ENCODE measurements around the gene ST6GAL1. TPM values are rescaled to one million over a fixed set of nuclear protein-coding genes. Genes with fewer than 3 reads are reported as not detected.

ST6GAL1 gene
- total RNA-seq, 1 donor from 2014 or later, result 74.0 TPM

GRCh38 chr3:186909078-186909853 lies 21.1 kb upstream of the ST6GAL1 start:
- peaks cover 37% of the 10 kb centered on the region for H3K9me3 Mint-ChIP-seq (ENCODE audit: low read depth)
- H3K4me1 Mint-ChIP-seq (ENCODE audit: low read depth), result peaks cover 1% of the 10 kb centered on the region
- peaks cover 1% of the 10 kb centered on the region for H3K36me3 Mint-ChIP-seq (ENCODE audit: insufficient read depth)
- no peak overlapping the region for H3K4me3 Mint-ChIP-seq (ENCODE audit: low read depth)
- no peaks in the 10 kb centered on the region for H3K27me3 Mint-ChIP-seq
- DNase-seq (ENCODE audit: low spot score, unreplicated experiment), result no peak
- TF ChIP-seq CTCF (IDR thresholded peaks at IDR 0.05; ENCODE audit: unreplicated experiment), result no peak
- no peak overlapping the region for H3K27ac Mint-ChIP-seq

DNA sequence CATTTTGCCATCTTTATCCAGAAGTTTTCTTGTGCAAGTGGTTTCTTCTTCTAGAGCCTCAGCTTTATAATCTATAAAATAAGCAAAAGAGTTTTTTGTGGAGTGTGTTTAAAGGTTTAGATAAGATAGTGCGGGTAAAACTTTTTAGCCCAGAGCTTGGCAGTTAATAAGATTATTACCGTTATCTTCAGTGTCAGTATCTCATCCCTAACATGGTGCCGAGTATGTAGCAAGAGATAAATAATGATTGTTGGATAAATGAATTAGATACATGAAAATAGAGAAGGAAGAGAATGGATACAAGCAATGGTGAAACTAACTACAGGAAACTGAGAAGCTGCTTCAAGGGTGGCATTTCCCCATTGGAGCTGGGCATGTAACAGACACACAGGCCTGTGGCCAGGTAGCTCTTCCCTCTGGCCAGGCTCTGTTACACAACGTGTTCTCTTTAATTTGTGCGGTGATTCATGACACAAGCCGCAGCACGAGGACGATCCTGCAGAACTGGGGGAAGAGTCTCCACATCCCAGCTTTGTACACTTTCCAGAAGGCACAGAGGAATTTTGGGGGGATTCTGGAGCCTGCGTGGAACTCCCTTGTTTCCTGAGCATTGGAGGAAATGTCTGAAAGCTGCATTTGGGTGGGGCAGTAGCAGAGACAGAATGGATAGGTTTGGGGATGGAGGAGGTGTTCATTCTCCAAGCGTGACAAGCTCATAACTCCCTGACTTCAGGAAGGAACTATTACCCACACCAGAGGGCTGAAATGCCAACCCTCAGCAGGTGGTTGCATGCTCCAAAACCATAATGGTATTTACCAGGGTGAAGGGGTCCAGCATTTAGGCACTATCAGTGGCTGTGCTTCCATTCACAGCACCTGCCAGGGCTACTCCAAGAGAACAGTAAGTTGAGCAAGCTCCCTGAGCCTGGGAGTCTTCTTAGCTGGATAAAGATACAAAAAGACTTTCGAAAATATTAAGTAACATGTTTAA lies 14.2 kb upstream of the ST6GAL1 start:
- H3K27ac Mint-ChIP-seq, result no peak overlapping the region
- no peak overlapping the region for H3K4me3 Mint-ChIP-seq (ENCODE audit: low read depth)
- H3K27me3 Mint-ChIP-seq, result peaks cover 4% of the 10 kb centered on the region
- peaks cover 6% of the 10 kb centered on the region for H3K9me3 Mint-ChIP-seq (ENCODE audit: low read depth)
- no peak for DNase-seq (ENCODE audit: low spot score, unreplicated experiment)
- no peak for TF ChIP-seq CTCF (IDR thresholded peaks at IDR 0.05; ENCODE audit: unreplicated experiment)
- H3K36me3 Mint-ChIP-seq (ENCODE audit: insufficient read depth), result no peaks in the 10 kb centered on the region
- peaks cover 7% of the 10 kb centered on the region for H3K4me1 Mint-ChIP-seq (ENCODE audit: low read depth)

DNA sequence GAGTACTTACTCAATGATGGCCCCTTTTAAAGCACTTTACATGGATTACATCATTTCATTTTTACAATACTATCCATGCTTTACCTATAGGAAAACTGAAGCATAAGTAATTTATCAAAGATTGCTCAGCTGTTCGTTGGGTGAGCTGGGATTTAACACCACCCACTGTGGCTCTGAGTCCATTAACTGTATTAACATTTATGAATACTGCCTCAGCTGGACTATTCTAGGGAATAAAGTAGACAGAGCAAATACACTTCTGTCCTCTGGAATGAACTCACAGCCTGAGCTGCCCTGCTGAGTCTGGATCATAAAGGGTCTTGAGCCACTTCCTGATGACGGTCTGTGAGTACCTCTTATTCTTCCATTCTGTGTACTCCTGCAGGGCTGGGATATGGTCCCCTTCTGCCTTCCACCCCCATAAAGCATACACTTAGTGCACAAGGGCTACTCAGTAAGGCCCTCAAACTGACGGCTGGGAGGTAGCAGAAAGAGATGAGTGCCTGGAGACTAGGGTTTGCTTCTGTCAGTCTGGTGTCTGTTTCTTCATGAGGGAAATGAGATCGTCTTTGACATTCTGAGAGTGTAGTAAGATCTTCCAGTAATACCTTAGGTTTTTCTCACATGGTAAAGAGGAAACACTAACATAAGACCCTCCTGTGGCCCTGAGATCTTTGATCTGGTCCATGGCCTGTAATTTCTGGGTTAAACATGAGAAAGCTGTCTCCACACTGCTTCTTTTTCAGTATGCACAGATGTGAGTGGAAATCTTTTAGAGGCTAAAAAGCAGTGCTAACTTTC lies 12.6 kb upstream of the ST6GAL1 start:
- Mint-ChIP-seq H3K27ac (no peak overlapping the region), H3K4me1 (ENCODE audit: low read depth) (peaks cover 21% of the 10 kb centered on the region), H3K27me3 (peaks cover 4% of the 10 kb centered on the region), H3K36me3 (ENCODE audit: insufficient read depth) (no peaks in the 10 kb centered on the region), H3K4me3 (ENCODE audit: low read depth) (no peak overlapping the region), H3K9me3 (ENCODE audit: low read depth) (peaks cover 1% of the 10 kb centered on the region)
- DNase-seq (ENCODE audit: low spot score, unreplicated experiment), result no peak
- no peak for TF ChIP-seq CTCF (IDR thresholded peaks at IDR 0.05; ENCODE audit: unreplicated experiment)

- H3K4me1 Mint-ChIP-seq (ENCODE audit: low read depth), result peaks cover 25% of the 10 kb centered on the region
- no peaks in the 10 kb centered on the region for H3K9me3 Mint-ChIP-seq (ENCODE audit: low read depth)
- no peak for TF ChIP-seq CTCF (IDR thresholded peaks at IDR 0.05; ENCODE audit: unreplicated experiment)
- H3K27me3 Mint-ChIP-seq, result peaks cover 4% of the 10 kb centered on the region
- H3K36me3 Mint-ChIP-seq (ENCODE audit: insufficient read depth), result no peaks in the 10 kb centered on the region
- no peak overlapping the region for H3K27ac Mint-ChIP-seq
- DNase-seq (ENCODE audit: low spot score, unreplicated experiment), result no peak
- no peak overlapping the region for H3K4me3 Mint-ChIP-seq (ENCODE audit: low read depth)
Observed at GRCh38 chr3:186920301-186920700, 10.0 kb upstream of the ST6GAL1 start.

- no peak for TF ChIP-seq CTCF (IDR thresholded peaks at IDR 0.05; ENCODE audit: unreplicated experiment)
- H3K27ac Mint-ChIP-seq, result no peak overlapping the region
- peaks cover 4% of the 10 kb centered on the region for H3K27me3 Mint-ChIP-seq
- no peaks in the 10 kb centered on the region for H3K9me3 Mint-ChIP-seq (ENCODE audit: low read depth)
- no peak for DNase-seq (ENCODE audit: low spot score, unreplicated experiment)
- no peaks in the 10 kb centered on the region for H3K36me3 Mint-ChIP-seq (ENCODE audit: insufficient read depth)
- no peak overlapping the region for H3K4me3 Mint-ChIP-seq (ENCODE audit: low read depth)
- H3K4me1 Mint-ChIP-seq (ENCODE audit: low read depth), result peaks cover 25% of the 10 kb centered on the region
Observed at GRCh38 chr3:186920796-186921195, 9.5 kb upstream of the ST6GAL1 start.

All from progenitor cell of endocrine pancreas (in vitro differentiated cells).